Measurements from ENCODE around the gene WDFY3. TPM values are rescaled to one million over a fixed set of nuclear protein-coding genes. Genes with fewer than 3 reads are reported as not detected.
"Not testable (repeated sequence)": the region's sequence is repeated elsewhere in the genome, so short reads cannot be mapped to it uniquely, and the experiment has no call there.

WDFY3 gene
- total RNA-seq, 2 experiments from 2014 or later = 0.09 to 0.38 TPM

DNA sequence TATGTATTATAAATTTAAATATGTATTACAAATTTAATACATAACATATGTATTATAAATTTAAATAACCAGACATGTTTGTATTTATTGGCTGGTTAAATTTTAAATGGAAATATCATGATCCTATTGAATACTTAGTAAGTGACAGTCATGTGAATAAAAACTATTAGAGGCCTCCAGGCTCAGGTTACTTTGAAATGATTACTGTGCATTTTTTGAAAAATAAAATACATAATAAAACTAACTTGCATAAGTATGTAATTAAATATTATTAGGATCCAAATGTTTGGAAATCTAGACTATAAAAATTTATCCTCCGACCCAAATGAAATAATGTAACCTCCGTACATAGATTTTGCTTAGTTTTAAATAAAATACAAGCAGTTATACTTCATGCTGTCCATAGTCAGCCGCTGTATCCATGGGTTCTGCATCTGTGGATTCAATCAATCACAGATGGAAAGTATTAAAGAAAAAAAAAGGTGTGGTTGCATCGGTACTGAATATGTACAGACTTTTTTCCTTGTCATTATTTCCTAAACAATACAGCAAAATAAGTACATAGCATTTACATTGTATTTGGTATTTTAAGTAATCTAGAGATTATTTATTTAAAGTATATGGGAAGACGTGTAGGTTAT is 140.7 kb downstream of the WDFY3 start:
- H3K27ac Mint-ChIP-seq = no peak overlapping the region
- H3K4me3 Mint-ChIP-seq = no peak overlapping the region
- TF ChIP-seq, protein P1, sequence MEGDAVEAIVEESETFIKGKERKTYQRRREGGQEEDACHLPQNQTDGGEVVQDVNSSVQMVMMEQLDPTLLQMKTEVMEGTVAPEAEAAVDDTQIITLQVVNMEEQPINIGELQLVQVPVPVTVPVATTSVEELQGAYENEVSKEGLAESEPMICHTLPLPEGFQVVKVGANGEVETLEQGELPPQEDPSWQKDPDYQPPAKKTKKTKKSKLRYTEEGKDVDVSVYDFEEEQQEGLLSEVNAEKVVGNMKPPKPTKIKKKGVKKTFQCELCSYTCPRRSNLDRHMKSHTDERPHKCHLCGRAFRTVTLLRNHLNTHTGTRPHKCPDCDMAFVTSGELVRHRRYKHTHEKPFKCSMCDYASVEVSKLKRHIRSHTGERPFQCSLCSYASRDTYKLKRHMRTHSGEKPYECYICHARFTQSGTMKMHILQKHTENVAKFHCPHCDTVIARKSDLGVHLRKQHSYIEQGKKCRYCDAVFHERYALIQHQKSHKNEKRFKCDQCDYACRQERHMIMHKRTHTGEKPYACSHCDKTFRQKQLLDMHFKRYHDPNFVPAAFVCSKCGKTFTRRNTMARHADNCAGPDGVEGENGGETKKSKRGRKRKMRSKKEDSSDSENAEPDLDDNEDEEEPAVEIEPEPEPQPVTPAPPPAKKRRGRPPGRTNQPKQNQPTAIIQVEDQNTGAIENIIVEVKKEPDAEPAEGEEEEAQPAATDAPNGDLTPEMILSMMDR (IDR thresholded peaks at IDR 0.05) = no peak
- ChIA-PET CTCF (no interaction called here), POLR2A (no interaction called here)
- no peaks in the 10 kb centered on the region for H3K36me3 Mint-ChIP-seq (ENCODE audit: low read depth)
- H3K9me3 Mint-ChIP-seq = no peaks in the 10 kb centered on the region
- H3K4me1 Mint-ChIP-seq (ENCODE audit: low read depth) = no peaks in the 10 kb centered on the region
- no peaks in the 10 kb centered on the region for H3K27me3 Mint-ChIP-seq
- intact Hi-C loops (cut with micrococcal nuclease) = no loop called here
- no peak for DNase-seq
- no peak for ATAC-seq

DNA sequence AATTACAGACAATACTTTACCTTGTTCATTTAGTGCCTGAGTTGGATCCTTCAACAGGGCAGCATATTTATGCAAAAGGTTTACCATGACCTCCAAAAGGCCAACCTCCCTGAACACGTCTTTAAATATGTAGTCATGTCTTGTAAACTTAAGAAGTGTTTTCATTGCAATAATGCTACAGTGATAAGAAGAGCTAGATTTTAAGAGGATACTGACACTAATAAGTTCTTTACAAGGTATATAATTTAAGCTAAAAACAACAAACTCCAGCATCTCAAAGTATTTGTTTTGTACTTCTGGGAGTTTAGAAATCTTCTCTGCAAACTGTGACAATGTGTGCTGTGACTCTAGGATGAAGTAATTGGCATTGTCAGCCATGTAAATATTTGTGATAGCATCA is 145.4 kb downstream of the WDFY3 start:
- intact Hi-C loops (cut with micrococcal nuclease) = no loop called here
- TF ChIP-seq, protein P1 (IDR thresholded peaks at IDR 0.05) = no peak
- Mint-ChIP-seq H3K36me3 (ENCODE audit: low read depth) (no peaks in the 10 kb centered on the region), H3K4me1 (ENCODE audit: low read depth) (no peaks in the 10 kb centered on the region), H3K9me3 (no peaks in the 10 kb centered on the region), H3K27me3 (no peaks in the 10 kb centered on the region), H3K4me3 (no peak overlapping the region), H3K27ac (no peak overlapping the region)
- CTCF ChIA-PET = no interaction called here
- POLR2A ChIA-PET = no interaction called here
- no peak for ATAC-seq
- no peak for DNase-seq

DNA sequence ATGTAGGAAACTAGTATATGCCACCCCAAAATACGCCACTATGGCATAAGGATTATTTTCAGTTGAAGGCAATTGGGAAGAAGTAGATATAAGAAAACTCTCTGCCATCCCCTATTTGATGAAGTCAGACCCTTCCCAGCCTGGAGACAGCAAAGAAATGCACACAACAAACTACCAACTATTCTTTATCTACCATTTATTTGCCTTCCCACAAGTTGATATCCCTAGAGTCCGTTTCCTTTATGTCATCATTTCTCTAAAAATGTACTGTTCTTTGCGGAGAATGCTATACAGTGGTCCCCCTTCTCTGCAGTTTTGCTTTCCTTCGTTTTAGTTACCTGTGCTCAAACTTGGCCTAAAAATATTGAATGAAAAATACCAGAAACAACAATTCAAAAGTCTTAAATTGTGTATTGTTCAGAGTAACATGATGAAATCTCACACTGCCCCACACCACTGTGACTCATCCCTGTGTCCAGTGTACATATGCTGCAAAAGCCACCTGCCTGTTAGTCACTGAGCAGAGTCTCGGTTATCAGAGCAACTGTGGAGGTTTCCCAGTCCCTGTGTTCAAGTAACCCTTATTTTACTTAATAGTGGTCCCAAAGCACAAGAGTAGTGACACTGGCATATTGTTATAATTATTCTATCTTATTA is 152.3 kb downstream of the WDFY3 start:
- H3K4me1 Mint-ChIP-seq (ENCODE audit: low read depth) = no peaks in the 10 kb centered on the region
- peaks cover 1% of the 10 kb centered on the region for H3K27me3 Mint-ChIP-seq
- TF ChIP-seq, protein P1 (IDR thresholded peaks at IDR 0.05) = no peak
- ATAC-seq = no peak
- intact Hi-C loops (cut with micrococcal nuclease) = no loop called here
- POLR2A ChIA-PET = no interaction called here
- no peak for DNase-seq
- no peaks in the 10 kb centered on the region for H3K9me3 Mint-ChIP-seq
- H3K4me3 Mint-ChIP-seq = no peak overlapping the region
- CTCF ChIA-PET = no interaction called here
- no peak overlapping the region for H3K27ac Mint-ChIP-seq
- no peaks in the 10 kb centered on the region for H3K36me3 Mint-ChIP-seq (ENCODE audit: low read depth)

DNA sequence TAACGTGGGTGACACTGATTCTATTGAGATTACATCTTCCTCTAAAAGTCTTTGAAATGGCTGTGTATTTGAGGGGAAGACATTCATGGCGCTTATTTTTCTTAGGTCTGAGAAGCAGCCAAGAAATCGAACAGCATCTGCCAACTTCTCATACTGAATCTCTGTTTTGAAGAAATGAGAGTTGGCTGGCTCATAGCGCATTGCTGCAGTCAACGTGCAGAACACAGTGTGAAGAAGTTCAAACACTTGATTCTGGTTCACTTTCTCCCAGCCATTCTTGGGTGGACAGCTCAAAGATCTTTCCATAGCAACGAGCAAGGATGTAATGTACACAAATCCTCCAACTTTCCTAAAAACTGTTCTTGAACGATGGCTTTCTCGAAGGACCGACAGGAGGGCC is 156.5 kb downstream of the WDFY3 start:
- intact Hi-C loops (cut with micrococcal nuclease) = no loop called here
- DNase-seq = no peak
- H3K36me3 Mint-ChIP-seq (ENCODE audit: low read depth) = no peaks in the 10 kb centered on the region
- TF ChIP-seq, protein P1 (IDR thresholded peaks at IDR 0.05) = no peak
- no peak overlapping the region for H3K27ac Mint-ChIP-seq
- no peak overlapping the region for H3K4me3 Mint-ChIP-seq
- ATAC-seq = no peak
- H3K27me3 Mint-ChIP-seq = peaks cover 1% of the 10 kb centered on the region
- CTCF ChIA-PET = no interaction called here
- no peaks in the 10 kb centered on the region for H3K4me1 Mint-ChIP-seq (ENCODE audit: low read depth)
- POLR2A ChIA-PET = no interaction called here
- no peaks in the 10 kb centered on the region for H3K9me3 Mint-ChIP-seq

DNA sequence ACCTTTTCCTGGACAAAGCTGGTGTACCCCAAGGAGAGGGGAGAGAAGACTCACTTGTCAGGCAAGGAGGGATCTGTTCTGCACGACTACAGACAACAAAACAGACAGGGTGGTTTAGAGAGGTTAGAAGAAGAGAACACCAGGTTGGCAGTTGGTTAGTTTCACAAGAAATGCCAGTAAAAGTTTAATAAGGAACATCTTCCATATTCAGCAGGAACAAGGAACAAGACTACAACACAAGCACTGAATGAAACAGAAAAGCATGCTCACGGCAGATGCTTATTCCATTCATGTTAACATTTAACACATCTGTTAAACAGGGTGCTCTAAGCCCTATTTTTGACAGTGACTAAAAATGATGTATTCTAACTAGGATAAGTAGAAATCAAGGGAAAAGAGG is 158.2 kb downstream of the WDFY3 start:
- no peak for DNase-seq
- TF ChIP-seq, protein P1 (IDR thresholded peaks at IDR 0.05) = no peak
- H3K27me3 Mint-ChIP-seq = peaks cover 1% of the 10 kb centered on the region
- H3K36me3 Mint-ChIP-seq (ENCODE audit: low read depth) = no peaks in the 10 kb centered on the region
- no peaks in the 10 kb centered on the region for H3K4me1 Mint-ChIP-seq (ENCODE audit: low read depth)
- no peaks in the 10 kb centered on the region for H3K9me3 Mint-ChIP-seq
- CTCF ChIA-PET = no interaction called here
- no peak overlapping the region for H3K27ac Mint-ChIP-seq
- no peak for ATAC-seq
- intact Hi-C loops (cut with micrococcal nuclease) = no loop called here
- no peak overlapping the region for H3K4me3 Mint-ChIP-seq
- POLR2A ChIA-PET = no interaction called here

DNA sequence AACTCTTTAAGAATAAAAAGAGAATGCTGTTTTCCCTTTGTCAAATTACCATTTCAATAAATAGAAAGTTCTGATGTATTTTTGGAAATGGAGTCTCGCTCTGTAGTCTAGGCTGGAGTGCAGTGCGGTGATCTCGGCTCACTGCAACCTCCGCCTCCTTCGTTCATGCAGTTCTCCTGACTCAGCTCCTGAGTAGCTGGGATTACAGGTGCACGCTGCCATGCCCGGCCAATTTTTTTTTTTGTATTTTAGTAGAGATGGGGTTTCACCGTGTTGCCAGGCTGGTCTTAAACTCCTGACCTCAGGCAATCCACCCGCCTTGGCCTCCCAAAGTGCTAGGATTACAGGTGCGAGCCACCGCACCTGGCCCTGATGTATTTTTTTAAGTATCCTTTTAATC is 159.9 kb downstream of the WDFY3 start:
- H3K4me1 Mint-ChIP-seq (ENCODE audit: low read depth); H3K9me3 Mint-ChIP-seq; H3K36me3 Mint-ChIP-seq (ENCODE audit: low read depth); ATAC-seq; H3K27ac Mint-ChIP-seq; H3K27me3 Mint-ChIP-seq; intact Hi-C loops (cut with micrococcal nuclease); DNase-seq; H3K4me3 Mint-ChIP-seq; CTCF ChIA-PET; POLR2A ChIA-PET: not testable (repeated sequence)
